ENCODE measurements around the gene DAZAP2. TPM values are rescaled to one million over a fixed set of nuclear protein-coding genes. Genes with fewer than 3 reads are reported as not detected.
"Not testable (repeated sequence)": the region's sequence is repeated elsewhere in the genome, so short reads cannot be mapped to it uniquely, and the experiment has no call there.

DAZAP2 gene
- total RNA-seq, 2 experiments from 2014 or later = 131 to 137 TPM

- Histone ChIP-seq H3K4me1 (ENCODE audit: insufficient read depth, low read length, poor library complexity, severe bottlenecking) (peaks cover 21% of the 10 kb centered on the region), H3K9me3 (ENCODE audit: low read length) (no peaks in the 10 kb centered on the region), H3K27ac (ENCODE audit: low read depth, low read length, poor library complexity, severe bottlenecking) (peak overlapping the region; percentile 40), H3K4me2 (ENCODE audit: low read length) (peak overlapping the region; percentile 95), H2AFZ (ENCODE audit: low read length) (peak overlapping the region; percentile 79), H4K20me1 (ENCODE audit: insufficient read depth, low read length) (no peaks in the 10 kb centered on the region), H3K79me2 (ENCODE audit: insufficient read depth, low read depth, low read length) (no peaks in the 10 kb centered on the region), H3K36me3 (ENCODE audit: insufficient read depth, low read length) (no peaks in the 10 kb centered on the region), H3K9me2 (ENCODE audit: insufficient read depth, low read length) (no peaks in the 10 kb centered on the region), H3K4me3 (ENCODE audit: low read depth, low read length, poor library complexity, severe bottlenecking) (peak overlapping the region; percentile 69)
- no peak for DNase-seq (ENCODE audit: low spot score)
- no peak for TF ChIP-seq EZH2phosphoT487 (IDR thresholded peaks at IDR 0.05; ENCODE audit: borderline replicate concordance, low read depth, low read length)
- no TSS peak for BruUV-seq (replicated peaks)
- ChIA-PET POLR2A (interaction anchor here (1.1 to 2.3 kb wide), 9 partner anchors 9 to 294 kb away, joined by 3 to 18 read pairs (median 5); partner anchors contain the start of genes CSRNP2 and DAZAP2), CTCF (ENCODE audit: unreplicated experiment) (interaction anchor here (0.6 to 1.6 kb wide), 3 partner anchors 150 to 363 kb away, joined by 4 read pairs; partner anchors contain the start of gene SLC11A2)
- intact Hi-C loops (cut with micrococcal nuclease; ENCODE audit: unreplicated experiment) = loop anchor here (1.0 to 10.0 kb wide), 5 partner anchors 20 to 170 kb away; partner anchors contain the start of genes CSRNP2, DAZAP2, LETMD1 and TFCP2
Observed at GRCh38 chr12:51218607-51219161, 19.9 kb upstream of the DAZAP2 start.

- H3K9me3 ChIP-seq (ENCODE audit: low read length) = no peaks in the 10 kb centered on the region
- BruUV-seq (replicated peaks) = TSS peak; percentile 64
- H4K20me1 ChIP-seq (ENCODE audit: insufficient read depth, low read length) = no peaks in the 10 kb centered on the region
- peak overlapping the region; percentile 69 for H3K4me3 ChIP-seq (ENCODE audit: low read depth, low read length, poor library complexity, severe bottlenecking)
- H2AFZ ChIP-seq (ENCODE audit: low read length) = no peak overlapping the region
- H3K4me2 ChIP-seq (ENCODE audit: low read length) = peak overlapping the region; percentile 95
- DNase-seq (ENCODE audit: low spot score) = no peak
- POLR2A ChIA-PET = interaction anchor here (1.1 to 2.3 kb wide), 6 partner anchors 12 to 136 kb away, joined by 3 to 18 read pairs (median 6); partner anchors contain the start of genes CSRNP2 and DAZAP2
- TF ChIP-seq EZH2phosphoT487 (IDR thresholded peaks at IDR 0.05; ENCODE audit: borderline replicate concordance, low read depth, low read length) = no peak
- H3K4me1 ChIP-seq (ENCODE audit: insufficient read depth, low read length, poor library complexity, severe bottlenecking) = peaks cover 21% of the 10 kb centered on the region
- no peaks in the 10 kb centered on the region for H3K9me2 ChIP-seq (ENCODE audit: insufficient read depth, low read length)
- H3K79me2 ChIP-seq (ENCODE audit: insufficient read depth, low read depth, low read length) = no peaks in the 10 kb centered on the region
- intact Hi-C loops (cut with micrococcal nuclease; ENCODE audit: unreplicated experiment) = loop anchor here (2.0 to 10.0 kb wide), 3 partner anchors 31 to 135 kb away; partner anchors contain the start of genes CSRNP2 and TFCP2
- H3K36me3 ChIP-seq (ENCODE audit: insufficient read depth, low read length) = no peaks in the 10 kb centered on the region
- CTCF ChIA-PET (ENCODE audit: unreplicated experiment) = interaction anchor here (0.6 to 1.6 kb wide), 2 partner anchors 193 to 362 kb away, joined by 4 read pairs; partner anchors contain the start of gene SLC11A2
- no peak overlapping the region for H3K27ac ChIP-seq (ENCODE audit: low read depth, low read length, poor library complexity, severe bottlenecking)
Observed at GRCh38 chr12:51219322-51219721, 19.3 kb upstream of the DAZAP2 start.

- BruUV-seq (replicated peaks); H3K4me3 ChIP-seq (ENCODE audit: low read depth, low read length, poor library complexity, severe bottlenecking); H3K27ac ChIP-seq (ENCODE audit: low read depth, low read length, poor library complexity, severe bottlenecking); CTCF ChIA-PET (ENCODE audit: unreplicated experiment); H4K20me1 ChIP-seq (ENCODE audit: insufficient read depth, low read length); DNase-seq (ENCODE audit: low spot score); H2AFZ ChIP-seq (ENCODE audit: low read length); H3K36me3 ChIP-seq (ENCODE audit: insufficient read depth, low read length); H3K9me3 ChIP-seq (ENCODE audit: low read length); H3K9me2 ChIP-seq (ENCODE audit: insufficient read depth, low read length); H3K79me2 ChIP-seq (ENCODE audit: insufficient read depth, low read depth, low read length): not testable (repeated sequence)
- peak overlapping the region; percentile 95; the same call in 1 of the 2 replicates for H3K4me2 ChIP-seq (ENCODE audit: low read length)
- intact Hi-C loops (cut with micrococcal nuclease; ENCODE audit: unreplicated experiment) = loop anchor here (2.0 to 10.0 kb wide), 3 partner anchors 31 to 135 kb away; partner anchors contain the start of genes CSRNP2 and TFCP2
- H3K4me1 ChIP-seq (ENCODE audit: insufficient read depth, low read length, poor library complexity, severe bottlenecking) = peaks cover 21% of the 10 kb centered on the region
- POLR2A ChIA-PET = interaction anchor here (0.6 to 0.7 kb wide), 2 partner anchors 32 to 153 kb away, joined by 3 to 5 read pairs; no protein-coding TSS in a partner anchor
Observed at GRCh38 chr12:51219857-51220256, 18.8 kb upstream of the DAZAP2 start.

- POLR2A ChIA-PET = no interaction called here
- Histone ChIP-seq H2AFZ (ENCODE audit: low read length) (no peak overlapping the region), H3K4me3 (ENCODE audit: low read depth, low read length, poor library complexity, severe bottlenecking) (no peak overlapping the region), H3K4me2 (ENCODE audit: low read length) (no peak overlapping the region), H3K9me3 (ENCODE audit: low read length) (no peaks in the 10 kb centered on the region), H4K20me1 (ENCODE audit: insufficient read depth, low read length) (no peaks in the 10 kb centered on the region), H3K4me1 (ENCODE audit: insufficient read depth, low read length, poor library complexity, severe bottlenecking) (peaks cover 17% of the 10 kb centered on the region), H3K36me3 (ENCODE audit: insufficient read depth, low read length) (no peaks in the 10 kb centered on the region), H3K9me2 (ENCODE audit: insufficient read depth, low read length) (no peaks in the 10 kb centered on the region), H3K27ac (ENCODE audit: low read depth, low read length, poor library complexity, severe bottlenecking) (no peak overlapping the region), H3K79me2 (ENCODE audit: insufficient read depth, low read depth, low read length) (no peaks in the 10 kb centered on the region)
- DNase-seq (ENCODE audit: low spot score) = no peak
- no peak for TF ChIP-seq CTCF (conservative IDR thresholded peaks at IDR 0.05; ENCODE audit: low read length)
- no peak for TF ChIP-seq EZH2phosphoT487 (IDR thresholded peaks at IDR 0.05; ENCODE audit: borderline replicate concordance, low read depth, low read length)
- CTCF ChIA-PET (ENCODE audit: unreplicated experiment) = no interaction called here
- intact Hi-C loops (cut with micrococcal nuclease; ENCODE audit: unreplicated experiment) = no loop called here
- no TSS peak for BruUV-seq (replicated peaks)
Observed at GRCh38 chr12:51222461-51222860, 16.2 kb upstream of the DAZAP2 start.

Data from OCI-LY7 (cell line).